Smooth muscle cell (in vitro differentiated cells): ENCODE results near the gene BICDL1. TPM values are rescaled to one million over a fixed set of nuclear protein-coding genes. Genes with fewer than 3 reads are reported as not detected.
A peak's percentile ranks its signal among the peaks of the same experiment; 100 is the strongest.

Source experiments
- DNase-seq: peaks from one replicate; lab custom pipeline; 2025; ENCODE audit not compliant: unreplicated experiment; lab: John Stamatoyannopoulos, UW
- H2AFZ ChIP-seq: fragments of 200-600 bp; sonication (generic); 2 replicates; pipeline ENCODE4 v1.6.0; 2016; ENCODE audit warnings: antibody characterized with exemption, low read depth, mild to moderate bottlenecking
- H3F3A ChIP-seq: fragments of 200-600 bp; sonication (generic); 2 replicates; pipeline ENCODE4 v1.6.0; 2017; ENCODE audit warnings: antibody characterized with exemption, low read depth
- H3K27ac ChIP-seq: fragments of 200-600 bp; sonication (generic); 2 replicates; pipeline ENCODE4 v1.5.1; 2016; ENCODE audit warnings: low read depth, mild to moderate bottlenecking
- H3K27me3 ChIP-seq: fragments of 200-600 bp; sonication (generic); 2 replicates; pipeline ENCODE4 v1.6.1; 2016; ENCODE audit warnings: low read depth, mild to moderate bottlenecking
- H3K36me3 ChIP-seq: fragments of 200-600 bp; sonication (generic); 2 replicates; pipeline ENCODE4 v1.5.1; 2016; ENCODE audit warnings: low read depth
- H3K4me1 ChIP-seq: fragments of 200-600 bp; sonication (generic); 2 replicates; pipeline ENCODE4 v1.5.1; 2016; ENCODE audit warnings: low read depth
- H3K4me2 ChIP-seq: fragments of 200-600 bp; sonication (generic); 2 replicates; pipeline ENCODE4 v1.6.0; 2016; ENCODE audit warnings: mild to moderate bottlenecking
- H3K4me3 ChIP-seq: fragments of 200-600 bp; sonication (generic); 2 replicates; pipeline ENCODE4 v1.5.1; 2016; ENCODE audit warnings: mild to moderate bottlenecking
- H3K79me2 ChIP-seq: fragments of 200-600 bp; sonication (generic); 2 replicates; pipeline ENCODE4 v1.6.0; 2016; ENCODE audit warnings: low read depth, mild to moderate bottlenecking
- H3K9ac ChIP-seq: fragments of 200-600 bp; sonication (generic); 2 replicates; pipeline ENCODE4 v1.6.0; 2016; ENCODE audit warnings: low read depth
- H3K9me3 ChIP-seq: fragments of 200-600 bp; sonication (generic); replicated peaks from 2 replicates; pipeline ENCODE4 v1.5.1; 2016; ENCODE audit warnings: low read depth
- H4K20me1 ChIP-seq: fragments of 200-600 bp; sonication (generic); 2 replicates; pipeline ENCODE4 v1.6.0; 2016; ENCODE audit warnings: low read depth
- WGBS: methylation state at CpG from one replicate; pipeline ENCODE4 v1.1.7; 2016; ENCODE audit warnings: low lambda C conversion rate; 5-methylcytosine and 5-hydroxymethylcytosine counted together
- polyA plus RNA-seq: library from polyadenylated mRNA; unstranded; fragments of >200 nt; fragmentation: Nextera tagmentation; extraction: Ambion mirVana; gene quantifications from 2 replicates; pipeline ENCODE4 v1.2.1, GENCODE V29; 2016
- total RNA-seq: library from RNA; depleted of rRNA; stranded (reverse); fragments of >200 nt; gene quantifications from 2 replicates; pipeline ENCODE4 v1.2.3, GENCODE V29; 2014
- TF ChIP-seq, protein P1 (sequence below): fragments of 200-600 bp; sonication (generic); IDR thresholded peaks from 2 replicates; pipeline ENCODE4 v1.5.1; 2017; ENCODE audit warnings: borderline replicate concordance, mild to moderate bottlenecking, antibody characterized with exemption; ENCODE audit not compliant: insufficient read depth, poor library complexity, severe bottlenecking

The BICDL1 gene
- total and polyA plus RNA-seq, 2 experiments from 2014 or later = 0.43 to 1.7 TPM

DNA sequence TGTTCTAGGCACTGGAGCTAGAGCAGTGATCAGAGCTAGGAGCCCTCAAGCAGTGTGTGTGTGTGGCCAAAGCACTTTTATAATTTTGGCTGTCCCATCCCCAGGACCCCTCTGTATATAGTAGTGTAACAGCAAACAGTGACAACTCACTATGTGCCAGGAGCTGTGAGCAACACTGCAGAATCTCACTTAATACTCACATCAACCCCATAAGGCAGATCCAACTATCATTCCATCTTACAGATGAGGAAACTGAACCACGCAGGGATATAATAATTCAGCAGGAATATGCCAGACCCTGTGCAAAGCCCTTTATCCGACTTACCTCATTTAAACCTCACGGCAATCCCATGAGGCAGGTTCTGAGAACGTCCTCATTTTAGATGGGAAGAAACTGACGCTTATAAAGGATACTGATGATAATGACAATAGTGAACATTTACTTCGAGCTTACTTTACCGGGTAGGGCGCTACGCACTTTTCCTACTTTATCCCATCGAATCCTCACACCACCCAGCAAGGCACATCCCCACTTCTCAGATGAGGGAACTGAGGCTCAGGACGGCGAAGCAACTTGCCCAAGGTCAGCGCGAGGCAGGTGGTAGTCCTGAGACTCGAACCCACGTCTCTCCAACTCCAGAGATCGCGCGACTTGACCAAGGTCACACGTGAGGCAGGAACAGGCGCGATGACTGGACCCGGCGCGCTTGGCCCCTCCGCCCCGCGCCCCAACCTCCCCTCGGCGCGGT lies 126.8 kb downstream of the BICDL1 start:
- no peak overlapping the region for H2AFZ ChIP-seq
- no peak for DNase-seq
- H3K27ac ChIP-seq = peak overlapping the region; percentile 12
- peaks cover 51% of the 10 kb centered on the region for H3K79me2 ChIP-seq
- H3K4me1 ChIP-seq = peaks cover 26% of the 10 kb centered on the region
- H3K9ac ChIP-seq = peak overlapping the region; percentile 81
- H3K36me3 ChIP-seq = no peaks in the 10 kb centered on the region
- peaks cover 54% of the 10 kb centered on the region for H4K20me1 ChIP-seq
- peak overlapping the region; percentile 72 for H3K4me3 ChIP-seq
- H3K4me2 ChIP-seq = peak overlapping the region; percentile 91
- no peaks in the 10 kb centered on the region for H3K9me3 ChIP-seq
- no peaks in the 10 kb centered on the region for H3K27me3 ChIP-seq
- 18% methylated on average over 29 of the region's 31 CpGs for WGBS
- TF ChIP-seq, protein P1, sequence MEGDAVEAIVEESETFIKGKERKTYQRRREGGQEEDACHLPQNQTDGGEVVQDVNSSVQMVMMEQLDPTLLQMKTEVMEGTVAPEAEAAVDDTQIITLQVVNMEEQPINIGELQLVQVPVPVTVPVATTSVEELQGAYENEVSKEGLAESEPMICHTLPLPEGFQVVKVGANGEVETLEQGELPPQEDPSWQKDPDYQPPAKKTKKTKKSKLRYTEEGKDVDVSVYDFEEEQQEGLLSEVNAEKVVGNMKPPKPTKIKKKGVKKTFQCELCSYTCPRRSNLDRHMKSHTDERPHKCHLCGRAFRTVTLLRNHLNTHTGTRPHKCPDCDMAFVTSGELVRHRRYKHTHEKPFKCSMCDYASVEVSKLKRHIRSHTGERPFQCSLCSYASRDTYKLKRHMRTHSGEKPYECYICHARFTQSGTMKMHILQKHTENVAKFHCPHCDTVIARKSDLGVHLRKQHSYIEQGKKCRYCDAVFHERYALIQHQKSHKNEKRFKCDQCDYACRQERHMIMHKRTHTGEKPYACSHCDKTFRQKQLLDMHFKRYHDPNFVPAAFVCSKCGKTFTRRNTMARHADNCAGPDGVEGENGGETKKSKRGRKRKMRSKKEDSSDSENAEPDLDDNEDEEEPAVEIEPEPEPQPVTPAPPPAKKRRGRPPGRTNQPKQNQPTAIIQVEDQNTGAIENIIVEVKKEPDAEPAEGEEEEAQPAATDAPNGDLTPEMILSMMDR = no peak
- H3F3A ChIP-seq = peaks cover 16% of the 10 kb centered on the region

DNA sequence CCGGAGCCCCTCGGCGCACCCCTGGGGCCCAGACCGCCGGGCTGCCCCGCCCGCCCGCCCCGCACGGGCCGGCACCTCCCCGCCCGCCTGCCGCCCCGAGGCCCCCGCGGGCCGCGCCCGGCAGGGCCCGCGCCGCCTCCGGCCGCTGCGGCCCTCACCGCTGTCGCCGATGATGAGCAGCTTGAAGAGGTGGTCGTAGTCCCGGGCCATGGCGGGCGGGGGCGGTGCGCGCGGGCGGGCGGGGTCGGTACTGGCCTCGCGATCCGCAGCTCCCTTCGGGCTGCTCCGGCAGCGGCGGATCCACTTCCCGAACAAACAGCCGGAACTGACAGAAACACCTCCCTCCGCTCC lies 127.4 kb downstream of the BICDL1 start, which contains the start of gene RAB35:
Gene RAB35, minus strand, starts transcription at position 313 of the 351 bp plus-strand sequence. Its CDS starts 103 bp downstream, at position 210.
- H3K9me3 ChIP-seq = no peaks in the 10 kb centered on the region
- peak within 1 kb of the TSS; percentile 81 for H3K9ac ChIP-seq
- peak within 1 kb of the TSS; percentile 76 for H3K27ac ChIP-seq
- peaks cover 16% of the 10 kb centered on the region for H3F3A ChIP-seq
- no peak for DNase-seq
- H4K20me1 ChIP-seq = peaks cover 49% of the 10 kb centered on the region
- H3K27me3 ChIP-seq = no peaks in the 10 kb centered on the region
- peak within 1 kb of the TSS; percentile 72 for H3K4me3 ChIP-seq
- TF ChIP-seq, protein P1 = no peak
- H3K4me2 ChIP-seq = peak within 1 kb of the TSS; percentile 91
- H3K36me3 ChIP-seq = no peaks in the 10 kb centered on the region
- no CpG with 5 or more reads among the region's 50 CpGs for WGBS
- peaks cover 26% of the 10 kb centered on the region for H3K4me1 ChIP-seq
- H2AFZ ChIP-seq = peak within 1 kb of the TSS; percentile 69
- H3K79me2 ChIP-seq = peaks cover 46% of the 10 kb centered on the region

DNA sequence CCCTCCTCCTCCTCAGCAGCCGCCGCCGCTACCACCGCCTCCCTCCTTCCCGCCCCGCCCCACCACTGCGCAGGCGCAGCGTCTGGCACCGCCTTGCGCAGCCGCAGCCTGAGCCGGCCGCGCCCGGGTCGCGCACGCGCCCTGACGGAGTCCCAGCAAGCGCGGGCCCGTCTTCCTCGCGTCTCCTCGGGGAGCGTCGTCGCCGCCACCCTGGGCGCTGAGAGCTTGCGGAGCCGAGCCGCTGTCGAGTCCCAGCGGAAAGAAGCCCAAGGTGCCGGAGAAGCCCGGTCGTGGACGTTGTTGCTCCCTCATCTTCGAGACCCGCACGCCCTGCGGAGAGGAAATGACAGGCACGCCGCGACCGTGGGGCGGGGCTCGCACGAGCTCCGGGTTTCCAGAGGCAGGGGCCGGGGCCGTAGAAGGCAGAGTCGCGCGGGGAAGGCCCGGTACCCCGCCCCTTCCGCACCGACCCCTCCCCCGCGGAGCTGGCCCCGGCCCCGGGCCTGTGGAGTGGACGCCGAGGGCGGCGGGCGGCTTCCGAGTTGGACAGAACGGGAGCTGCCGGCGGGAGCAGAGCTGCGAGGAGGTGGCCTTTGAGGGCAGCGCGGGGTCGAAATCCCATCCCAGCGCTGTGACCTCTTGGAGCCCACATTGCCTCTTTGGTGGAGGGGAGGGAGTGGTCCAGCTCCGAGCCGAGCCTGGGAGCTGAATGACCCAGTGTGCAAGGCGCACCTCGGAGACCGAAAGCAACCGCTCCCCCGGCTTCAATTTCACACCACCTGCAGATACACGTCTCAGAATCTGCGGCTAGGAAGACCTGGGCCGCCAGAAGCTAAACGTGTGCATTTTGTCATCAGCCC lies 128.0 kb downstream of the BICDL1 start:
- Histone ChIP-seq H3K27me3 (no peaks in the 10 kb centered on the region), H3K9ac (peak overlapping the region; percentile 62), H3K79me2 (peaks cover 41% of the 10 kb centered on the region), H3K27ac (peak overlapping the region; percentile 76), H3K4me1 (peaks cover 26% of the 10 kb centered on the region), H3K36me3 (no peaks in the 10 kb centered on the region), H3K4me2 (peak overlapping the region; percentile 89), H3K4me3 (peak overlapping the region; percentile 72), H3F3A (peaks cover 16% of the 10 kb centered on the region), H2AFZ (peak overlapping the region; percentile 69), H4K20me1 (peaks cover 43% of the 10 kb centered on the region), H3K9me3 (no peaks in the 10 kb centered on the region)
- DNase-seq = peak; percentile 92
- under 1% methylated on average over 61 of the region's 91 CpGs for WGBS
- TF ChIP-seq, protein P1 = no peak
